Activated gamma-delta T cell (primary cell): ENCODE measurements around the gene HOXA7.

Source experiments
- DNase-seq: peaks from one replicate; lab custom pipeline; 2025; lab: John Stamatoyannopoulos, UW

HOXA7 gene

GRCh38 chr7:27159266-27160144 is 3.0 kb upstream of the HOXA7 start:
- no peak for DNase-seq

GRCh38 chr7:27158436-27159265 is 2.2 kb upstream of the HOXA7 start:
- no peak for DNase-seq

- no peak for DNase-seq
Measured at GRCh38 chr7:27157702-27158431, 1.4 kb upstream of the HOXA7 start.

- DNase-seq, result no peak
Measured at GRCh38 chr7:27156916-27157701, 634 bp upstream of the HOXA7 start.

- DNase-seq, result no peak
Measured at GRCh38 chr7:27155816-27156507, 513 bp downstream of the HOXA7 start.

- no peak for DNase-seq
Measured at GRCh38 chr7:27154901-27155815, 1.3 kb downstream of the HOXA7 start.

- no peak for DNase-seq
Measured at GRCh38 chr7:27154369-27154768, 2.1 kb downstream of the HOXA7 start.

- DNase-seq, result no peak
Measured at GRCh38 chr7:27153526-27153925, 2.9 kb downstream of the HOXA7 start.

- no peak for DNase-seq
Measured at GRCh38 chr7:27152816-27153442, 3.5 kb downstream of the HOXA7 start.

- DNase-seq, result no peak
Measured at GRCh38 chr7:27151931-27152815, 4.3 kb downstream of the HOXA7 start, which contains the start of gene HOXA3. HOXA3 (minus strand) TSS chr7:27152583; CDS start chr7:27110640, 41,943 bp downstream.

GRCh38 chr7:27151341-27151930 is 5.0 kb downstream of the HOXA7 start:
- no peak for DNase-seq

- DNase-seq, result peak; percentile 45
Measured at GRCh38 chr7:27150568-27151340, 5.7 kb downstream of the HOXA7 start.

GRCh38 chr7:27149842-27150567 is 6.5 kb downstream of the HOXA7 start:
- DNase-seq, result no peak

- no peak for DNase-seq
Measured at GRCh38 chr7:27148756-27149641, 7.5 kb downstream of the HOXA7 start.
